HepG2 (cell line): ENCODE data around the gene VSIG10L. TPM values are rescaled to one million over a fixed set of nuclear protein-coding genes. Genes with fewer than 3 reads are reported as not detected.

Experiments
- polyA plus RNA-seq, 8 experiments: library from polyadenylated mRNA; depleted of rRNA in 3 of 8; stranded (reverse) in 7 of 8; unstranded in 1 of 8; fragments of >200 nt; fragmentation: Illumina TruSeq in 4 of 8; extraction: Trizol in 4 of 8; gene quantifications; 2 replicates each; pipeline versions ENCODE4 v1.2.1 to v1.2.3, GENCODE V29; 2011 to 2016; ENCODE audit warnings: low read depth in 4 of 8, missing spikeins in 1 of 8, mixed read lengths in 1 of 8; ENCODE audit not compliant: insufficient read depth in 1 of 8
- total RNA-seq, 5 experiments: library from RNA; depleted of rRNA; stranded (reverse); fragments of >200 nt; fragmentation: Illumina TruSeq; extraction: Trizol; gene quantifications; 2 replicates each; pipeline ENCODE4 v1.2.3, GENCODE V29; 2016; ENCODE audit warnings: low read depth in 1 of 5
- TF ChIP-seq, protein P1 (sequence below): sonication (generic); formaldehyde crosslinking; IDR thresholded peaks from 2 replicates; pipeline ENCODE4 v1.5.1; 2020; ENCODE audit warnings: mild to moderate bottlenecking, missing genetic modification reagents, moderate library complexity
- TF ChIP-seq, protein P2 (sequence below): sonication (generic); formaldehyde crosslinking; IDR thresholded peaks from 2 replicates; pipeline ENCODE4 v1.4.0; 2020; ENCODE audit warnings: mild to moderate bottlenecking, missing genetic modification reagents
- TF ChIP-seq, protein P3 (sequence below): sonication (generic); formaldehyde crosslinking; IDR thresholded peaks from 2 replicates; pipeline ENCODE4 v1.4.0; 2020; ENCODE audit warnings: mild to moderate bottlenecking, missing genetic modification reagents
- TF ChIP-seq, protein P4 (sequence below): sonication (generic); formaldehyde crosslinking; IDR thresholded peaks from 2 replicates; pipeline ENCODE4 v1.9.0; 2021; ENCODE audit warnings: missing genetic modification reagents, mild to moderate bottlenecking, borderline replicate concordance

Gene VSIG10L
- total and polyA plus RNA-seq, 2 of the 13 experiments (the other 11 are each of a cell fraction or from before 2014, with no cell fraction given): 2.7 to 8.5 TPM

DNA sequence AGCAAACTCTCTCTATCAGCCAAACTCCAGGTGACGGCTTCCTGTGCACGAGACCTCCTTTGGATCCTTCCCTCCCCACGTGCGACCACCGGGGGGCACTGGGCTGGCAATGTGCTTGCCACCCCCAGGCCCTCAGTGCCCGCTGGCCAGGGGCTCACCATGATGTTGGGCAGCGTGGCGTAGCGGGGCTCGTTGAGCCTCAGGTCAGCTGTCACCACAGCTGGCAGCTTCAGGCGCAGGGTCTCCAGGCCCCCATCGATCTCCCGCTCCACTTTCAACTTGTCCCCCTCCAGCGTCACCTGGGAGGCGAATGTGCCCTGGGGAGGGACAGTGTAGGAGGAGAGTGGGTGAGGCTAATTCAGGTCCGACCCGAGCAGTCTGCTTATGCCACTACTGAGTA, 4.8 kb upstream of the VSIG10L start (continued):
- TF ChIP-seq, protein P1, sequence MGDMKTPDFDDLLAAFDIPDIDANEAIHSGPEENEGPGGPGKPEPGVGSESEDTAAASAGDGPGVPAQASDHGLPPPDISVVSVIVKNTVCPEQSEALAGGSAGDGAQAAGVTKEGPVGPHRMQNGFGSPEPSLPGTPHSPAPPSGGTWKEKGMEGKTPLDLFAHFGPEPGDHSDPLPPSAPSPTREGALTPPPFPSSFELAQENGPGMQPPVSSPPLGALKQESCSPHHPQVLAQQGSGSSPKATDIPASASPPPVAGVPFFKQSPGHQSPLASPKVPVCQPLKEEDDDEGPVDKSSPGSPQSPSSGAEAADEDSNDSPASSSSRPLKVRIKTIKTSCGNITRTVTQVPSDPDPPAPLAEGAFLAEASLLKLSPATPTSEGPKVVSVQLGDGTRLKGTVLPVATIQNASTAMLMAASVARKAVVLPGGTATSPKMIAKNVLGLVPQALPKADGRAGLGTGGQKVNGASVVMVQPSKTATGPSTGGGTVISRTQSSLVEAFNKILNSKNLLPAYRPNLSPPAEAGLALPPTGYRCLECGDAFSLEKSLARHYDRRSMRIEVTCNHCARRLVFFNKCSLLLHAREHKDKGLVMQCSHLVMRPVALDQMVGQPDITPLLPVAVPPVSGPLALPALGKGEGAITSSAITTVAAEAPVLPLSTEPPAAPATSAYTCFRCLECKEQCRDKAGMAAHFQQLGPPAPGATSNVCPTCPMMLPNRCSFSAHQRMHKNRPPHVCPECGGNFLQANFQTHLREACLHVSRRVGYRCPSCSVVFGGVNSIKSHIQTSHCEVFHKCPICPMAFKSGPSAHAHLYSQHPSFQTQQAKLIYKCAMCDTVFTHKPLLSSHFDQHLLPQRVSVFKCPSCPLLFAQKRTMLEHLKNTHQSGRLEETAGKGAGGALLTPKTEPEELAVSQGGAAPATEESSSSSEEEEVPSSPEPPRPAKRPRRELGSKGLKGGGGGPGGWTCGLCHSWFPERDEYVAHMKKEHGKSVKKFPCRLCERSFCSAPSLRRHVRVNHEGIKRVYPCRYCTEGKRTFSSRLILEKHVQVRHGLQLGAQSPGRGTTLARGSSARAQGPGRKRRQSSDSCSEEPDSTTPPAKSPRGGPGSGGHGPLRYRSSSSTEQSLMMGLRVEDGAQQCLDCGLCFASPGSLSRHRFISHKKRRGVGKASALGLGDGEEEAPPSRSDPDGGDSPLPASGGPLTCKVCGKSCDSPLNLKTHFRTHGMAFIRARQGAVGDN (CRISPR knock-in tag): peak; percentile 64
- TF ChIP-seq, protein P2, sequence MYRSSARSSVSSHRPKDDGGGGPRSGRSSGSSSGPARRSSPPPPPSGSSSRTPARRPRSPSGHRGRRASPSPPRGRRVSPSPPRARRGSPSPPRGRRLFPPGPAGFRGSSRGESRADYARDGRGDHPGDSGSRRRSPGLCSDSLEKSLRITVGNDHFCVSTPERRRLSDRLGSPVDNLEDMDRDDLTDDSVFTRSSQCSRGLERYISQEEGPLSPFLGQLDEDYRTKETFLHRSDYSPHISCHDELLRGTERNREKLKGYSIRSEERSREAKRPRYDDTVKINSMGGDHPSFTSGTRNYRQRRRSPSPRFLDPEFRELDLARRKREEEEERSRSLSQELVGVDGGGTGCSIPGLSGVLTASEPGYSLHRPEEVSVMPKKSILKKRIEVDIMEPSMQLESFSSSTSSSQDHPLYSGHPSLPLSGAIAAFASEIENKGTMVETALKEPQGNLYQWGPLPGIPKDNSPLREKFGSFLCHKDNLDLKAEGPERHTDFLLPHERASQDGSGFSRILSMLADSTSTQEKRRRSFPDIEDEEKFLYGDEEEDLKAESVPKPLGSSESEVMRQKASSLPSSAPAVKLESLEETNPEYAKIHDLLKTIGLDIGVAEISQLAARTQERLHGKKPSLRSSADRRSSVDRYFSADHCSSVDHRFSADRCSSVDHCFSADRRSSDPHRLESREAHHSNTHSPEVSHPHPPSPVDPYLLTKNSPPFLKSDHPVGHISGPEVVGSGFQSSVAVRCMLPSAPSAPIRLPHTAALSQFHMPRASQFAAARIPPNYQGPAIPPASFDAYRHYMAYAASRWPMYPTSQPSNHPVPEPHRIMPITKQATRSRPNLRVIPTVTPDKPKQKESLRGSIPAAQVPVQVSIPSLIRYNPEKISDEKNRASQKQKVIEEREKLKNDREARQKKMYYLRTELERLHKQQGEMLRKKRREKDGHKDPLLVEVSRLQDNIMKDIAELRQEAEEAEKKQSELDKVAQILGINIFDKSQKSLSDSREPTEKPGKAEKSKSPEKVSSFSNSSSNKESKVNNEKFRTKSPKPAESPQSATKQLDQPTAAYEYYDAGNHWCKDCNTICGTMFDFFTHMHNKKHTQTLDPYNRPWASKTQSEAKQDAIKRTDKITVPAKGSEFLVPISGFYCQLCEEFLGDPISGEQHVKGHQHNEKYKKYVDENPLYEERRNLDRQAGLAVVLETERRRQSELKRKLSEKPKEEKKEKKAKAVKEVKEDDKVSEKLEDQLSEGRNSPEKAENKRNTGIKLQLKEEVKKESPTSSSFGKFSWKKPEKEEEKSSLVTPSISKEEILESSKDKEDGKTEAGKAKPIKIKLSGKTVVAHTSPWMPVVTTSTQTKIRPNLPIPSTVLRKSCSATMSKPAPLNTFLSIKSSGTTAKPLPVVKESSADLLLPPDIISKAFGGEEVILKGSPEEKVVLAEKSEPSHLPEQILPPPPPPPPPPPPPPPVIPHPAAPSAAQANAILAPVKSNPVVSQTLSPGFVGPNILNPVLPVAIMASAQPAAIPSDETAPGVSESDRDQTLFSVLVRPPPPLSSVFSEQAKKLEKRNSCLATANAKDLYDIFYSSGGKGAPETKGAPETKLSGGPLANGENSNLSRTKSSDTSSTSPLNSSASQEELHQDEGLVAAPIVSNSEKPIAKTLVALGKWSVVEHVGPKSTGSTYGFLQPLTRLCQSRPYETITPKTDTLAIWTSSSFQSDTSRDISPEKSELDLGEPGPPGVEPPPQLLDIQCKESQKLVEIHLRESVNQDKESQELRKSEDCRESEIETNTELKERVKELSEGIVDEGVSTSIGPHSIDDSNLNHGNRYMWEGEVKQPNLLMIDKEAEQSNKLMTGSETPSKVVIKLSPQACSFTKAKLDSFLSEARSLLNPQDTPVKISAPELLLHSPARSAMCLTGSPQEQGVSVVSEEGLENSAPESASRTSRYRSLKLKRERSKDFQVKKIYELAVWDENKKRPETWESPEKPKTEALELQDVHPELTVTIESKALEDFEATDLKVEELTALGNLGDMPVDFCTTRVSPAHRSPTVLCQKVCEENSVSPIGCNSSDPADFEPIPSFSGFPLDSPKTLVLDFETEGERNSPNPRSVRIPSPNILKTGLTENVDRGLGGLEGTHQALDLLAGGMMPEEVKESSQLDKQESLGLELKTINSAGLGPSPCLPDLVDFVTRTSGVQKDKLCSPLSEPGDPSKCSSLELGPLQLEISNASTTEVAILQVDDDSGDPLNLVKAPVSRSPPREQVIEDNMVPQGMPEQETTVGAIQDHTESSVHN (CRISPR knock-in tag): 0 out of 2 replicates have a peak, but pooled peaks have one; percentile 69
- TF ChIP-seq, protein P3, sequence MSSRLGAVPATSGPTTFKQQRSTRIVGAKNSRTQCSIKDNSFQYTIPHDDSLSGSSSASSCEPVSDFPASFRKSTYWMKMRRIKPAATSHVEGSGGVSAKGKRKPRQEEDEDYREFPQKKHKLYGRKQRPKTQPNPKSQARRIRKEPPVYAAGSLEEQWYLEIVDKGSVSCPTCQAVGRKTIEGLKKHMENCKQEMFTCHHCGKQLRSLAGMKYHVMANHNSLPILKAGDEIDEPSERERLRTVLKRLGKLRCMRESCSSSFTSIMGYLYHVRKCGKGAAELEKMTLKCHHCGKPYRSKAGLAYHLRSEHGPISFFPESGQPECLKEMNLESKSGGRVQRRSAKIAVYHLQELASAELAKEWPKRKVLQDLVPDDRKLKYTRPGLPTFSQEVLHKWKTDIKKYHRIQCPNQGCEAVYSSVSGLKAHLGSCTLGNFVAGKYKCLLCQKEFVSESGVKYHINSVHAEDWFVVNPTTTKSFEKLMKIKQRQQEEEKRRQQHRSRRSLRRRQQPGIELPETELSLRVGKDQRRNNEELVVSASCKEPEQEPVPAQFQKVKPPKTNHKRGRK (CRISPR knock-in tag): no peak
- TF ChIP-seq, protein P4, sequence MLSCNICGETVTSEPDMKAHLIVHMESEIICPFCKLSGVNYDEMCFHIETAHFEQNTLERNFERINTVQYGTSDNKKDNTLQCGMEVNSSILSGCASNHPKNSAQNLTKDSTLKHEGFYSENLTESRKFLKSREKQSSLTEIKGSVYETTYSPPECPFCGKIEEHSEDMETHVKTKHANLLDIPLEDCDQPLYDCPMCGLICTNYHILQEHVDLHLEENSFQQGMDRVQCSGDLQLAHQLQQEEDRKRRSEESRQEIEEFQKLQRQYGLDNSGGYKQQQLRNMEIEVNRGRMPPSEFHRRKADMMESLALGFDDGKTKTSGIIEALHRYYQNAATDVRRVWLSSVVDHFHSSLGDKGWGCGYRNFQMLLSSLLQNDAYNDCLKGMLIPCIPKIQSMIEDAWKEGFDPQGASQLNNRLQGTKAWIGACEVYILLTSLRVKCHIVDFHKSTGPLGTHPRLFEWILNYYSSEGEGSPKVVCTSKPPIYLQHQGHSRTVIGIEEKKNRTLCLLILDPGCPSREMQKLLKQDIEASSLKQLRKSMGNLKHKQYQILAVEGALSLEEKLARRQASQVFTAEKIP: no peak
